Head of caudate nucleus (tissue), 42 donors: Measurements from ENCODE around the gene EME2.
A peak's percentile ranks its signal among the peaks of the same experiment; 100 is the strongest.

ENCODE experiments used
- DNase-seq, 42 donors: peaks; one replicate each; pipeline versions ENCODE4 v3.0.0 to v3.0.0-alpha.2; 2020 to 2021; ENCODE audit warnings: mixed read lengths in 7 of 42
- intact Hi-C: fragments of 100-400 bp; cut with DNase I; formaldehyde crosslinking; loops from one replicate; pipeline ENCODE4 v1.15.0; 2022

The EME2 gene

GRCh38 chr16:1743376-1744337, 29.0 kb upstream of the EME2 start:
- no peak for DNase-seq
- intact Hi-C loops = no loop called here

- DNase-seq = no peak
- intact Hi-C loops = no loop called here
These were observed 28.2 kb upstream of the EME2 start for GRCh38 chr16:1744338-1744840.

GRCh38 chr16:1745181-1745899, 27.3 kb upstream of the EME2 start:
- no peak for DNase-seq
- intact Hi-C loops = no loop called here

- intact Hi-C loops = no loop called here
- no peak for DNase-seq
These were observed 26.5 kb upstream of the EME2 start for GRCh38 chr16:1745900-1746692.

GRCh38 chr16:1746693-1747195, 25.9 kb upstream of the EME2 start:
- intact Hi-C loops = no loop called here
- DNase-seq = no peak

GRCh38 chr16:1747934-1748333, 24.7 kb upstream of the EME2 start:
- DNase-seq = no peak
- intact Hi-C loops = no loop called here

GRCh38 chr16:1749152-1750117, 23.2 kb upstream of the EME2 start:
- DNase-seq = no peak
- intact Hi-C loops = no loop called here

GRCh38 chr16:1751946-1752345, 20.7 kb upstream of the EME2 start:
- no peak for DNase-seq
- intact Hi-C loops = no loop called here

GRCh38 chr16:1752853-1753252, 19.8 kb upstream of the EME2 start:
- intact Hi-C loops = no loop called here
- no peak for DNase-seq

- intact Hi-C loops = no loop called here
- peak in 3 of 42 donors; percentile 26 to 60 (median 28) for DNase-seq
These were observed 18.4 kb upstream of the EME2 start for GRCh38 chr16:1754204-1754603.

- intact Hi-C loops = no loop called here
- no peak for DNase-seq
These were observed 14.7 kb upstream of the EME2 start for GRCh38 chr16:1757714-1758461.

GRCh38 chr16:1758923-1759322, 13.7 kb upstream of the EME2 start:
- DNase-seq = no peak
- intact Hi-C loops = no loop called here

GRCh38 chr16:1759511-1759910, 13.1 kb upstream of the EME2 start:
- intact Hi-C loops = no loop called here
- DNase-seq = no peak

GRCh38 chr16:1760911-1761310, 11.7 kb upstream of the EME2 start:
- DNase-seq = no peak
- intact Hi-C loops = loop anchor here (10.0 kb wide), 1 partner anchor 56 kb away; the partner anchor contains the start of gene MAPK8IP3

- intact Hi-C loops = loop anchor here (10.0 kb wide), 1 partner anchor 57 kb away; the partner anchor contains the start of gene MAPK8IP3
- no peak for DNase-seq
These were observed 10.9 kb upstream of the EME2 start for GRCh38 chr16:1761751-1762150.

- DNase-seq = no peak
- intact Hi-C loops = loop anchor here (10.0 kb wide), 1 partner anchor 58 kb away; the partner anchor contains the start of gene MAPK8IP3
These were observed 10.3 kb upstream of the EME2 start for GRCh38 chr16:1762196-1762878.
